Ishikawa (cell line): ENCODE data around the gene CAMK1D.

Experiments used
- CEBPB ChIP-seq: IDR thresholded peaks from 2 replicates; pipeline ENCODE4 v1.6.1; 2012
- CREB1 ChIP-seq: IDR thresholded peaks from 2 replicates; pipeline ENCODE4 v1.6.1; 2012; ENCODE audit warnings: low read depth
- EGR1 ChIP-seq: IDR thresholded peaks from 2 replicates; pipeline ENCODE4 v1.6.1; 2012
- EP300 ChIP-seq: IDR thresholded peaks from 2 replicates; pipeline ENCODE4 v1.6.1; 2012; ENCODE audit warnings: borderline replicate concordance
- FOXM1 ChIP-seq: IDR thresholded peaks from 2 replicates; pipeline ENCODE4 v1.6.1; 2012; ENCODE audit warnings: low read depth, borderline replicate concordance
- NFIC ChIP-seq: IDR thresholded peaks from 2 replicates; pipeline ENCODE4 v1.6.1; 2012
- RAD21 ChIP-seq: IDR thresholded peaks from 2 replicates; pipeline ENCODE4 v1.6.1; 2012; ENCODE audit warnings: low read depth
- TAF1 ChIP-seq: IDR thresholded peaks from 2 replicates; pipeline ENCODE4 v1.6.1; 2012; ENCODE audit warnings: low read depth, mild to moderate bottlenecking
- TEAD4 ChIP-seq: IDR thresholded peaks from 2 replicates; pipeline ENCODE4 v1.6.1; 2012
- YY1 ChIP-seq: IDR thresholded peaks from 2 replicates; pipeline ENCODE4 v1.6.1; 2012; ENCODE audit warnings: low read depth
- ZBTB7A ChIP-seq: IDR thresholded peaks from 2 replicates; pipeline ENCODE4 v1.6.1; 2012; ENCODE audit warnings: low read depth
- TF ChIP-seq, protein P1 (sequence below): IDR thresholded peaks from 2 replicates; pipeline ENCODE4 v1.6.1; 2012; ENCODE audit warnings: low read depth, mild to moderate bottlenecking
- TF ChIP-seq, protein P2 (sequence below): IDR thresholded peaks from 2 replicates; pipeline ENCODE4 v1.6.1; 2012
- TF ChIP-seq, protein P3 (sequence below): IDR thresholded peaks from 2 replicates; pipeline ENCODE4 v1.6.1; 2012

DNA sequence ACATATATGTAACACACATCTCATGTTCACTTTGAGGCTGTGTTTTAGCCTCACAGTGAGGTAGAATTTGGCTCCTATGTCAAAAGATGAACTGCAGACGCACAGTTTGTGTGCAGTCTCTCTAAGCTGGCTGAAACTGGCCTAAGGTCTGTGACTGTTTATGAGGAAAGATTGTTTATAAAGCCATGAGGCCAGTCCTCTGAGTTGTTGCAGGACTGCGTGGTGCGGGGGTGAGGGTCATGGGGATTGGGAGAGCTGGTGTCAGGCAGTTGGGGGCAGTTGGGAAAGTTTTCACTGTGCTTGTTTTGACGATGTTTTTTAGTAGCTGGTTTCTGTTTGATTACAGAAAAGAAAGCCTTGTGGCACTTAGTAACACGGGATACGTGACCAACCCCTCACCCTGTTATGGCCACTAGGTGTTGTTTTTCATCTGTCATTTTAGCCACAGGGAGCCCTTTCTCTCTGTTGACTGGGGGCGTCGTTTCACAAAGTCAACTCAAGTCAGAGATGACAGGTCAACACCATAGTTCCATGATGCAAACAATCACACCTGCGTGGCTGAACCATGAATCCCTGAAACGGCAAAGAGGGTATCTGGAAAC is 341.3 kb downstream of the CAMK1D start:
- TF ChIP-seq FOXM1 = no peak
- no peak for TF ChIP-seq CEBPB
- TF ChIP-seq TAF1 = no peak
- no peak for TF ChIP-seq NFIC
- TF ChIP-seq, protein P1, sequence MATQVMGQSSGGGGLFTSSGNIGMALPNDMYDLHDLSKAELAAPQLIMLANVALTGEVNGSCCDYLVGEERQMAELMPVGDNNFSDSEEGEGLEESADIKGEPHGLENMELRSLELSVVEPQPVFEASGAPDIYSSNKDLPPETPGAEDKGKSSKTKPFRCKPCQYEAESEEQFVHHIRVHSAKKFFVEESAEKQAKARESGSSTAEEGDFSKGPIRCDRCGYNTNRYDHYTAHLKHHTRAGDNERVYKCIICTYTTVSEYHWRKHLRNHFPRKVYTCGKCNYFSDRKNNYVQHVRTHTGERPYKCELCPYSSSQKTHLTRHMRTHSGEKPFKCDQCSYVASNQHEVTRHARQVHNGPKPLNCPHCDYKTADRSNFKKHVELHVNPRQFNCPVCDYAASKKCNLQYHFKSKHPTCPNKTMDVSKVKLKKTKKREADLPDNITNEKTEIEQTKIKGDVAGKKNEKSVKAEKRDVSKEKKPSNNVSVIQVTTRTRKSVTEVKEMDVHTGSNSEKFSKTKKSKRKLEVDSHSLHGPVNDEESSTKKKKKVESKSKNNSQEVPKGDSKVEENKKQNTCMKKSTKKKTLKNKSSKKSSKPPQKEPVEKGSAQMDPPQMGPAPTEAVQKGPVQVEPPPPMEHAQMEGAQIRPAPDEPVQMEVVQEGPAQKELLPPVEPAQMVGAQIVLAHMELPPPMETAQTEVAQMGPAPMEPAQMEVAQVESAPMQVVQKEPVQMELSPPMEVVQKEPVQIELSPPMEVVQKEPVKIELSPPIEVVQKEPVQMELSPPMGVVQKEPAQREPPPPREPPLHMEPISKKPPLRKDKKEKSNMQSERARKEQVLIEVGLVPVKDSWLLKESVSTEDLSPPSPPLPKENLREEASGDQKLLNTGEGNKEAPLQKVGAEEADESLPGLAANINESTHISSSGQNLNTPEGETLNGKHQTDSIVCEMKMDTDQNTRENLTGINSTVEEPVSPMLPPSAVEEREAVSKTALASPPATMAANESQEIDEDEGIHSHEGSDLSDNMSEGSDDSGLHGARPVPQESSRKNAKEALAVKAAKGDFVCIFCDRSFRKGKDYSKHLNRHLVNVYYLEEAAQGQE = no peak
- TF ChIP-seq, protein P2, sequence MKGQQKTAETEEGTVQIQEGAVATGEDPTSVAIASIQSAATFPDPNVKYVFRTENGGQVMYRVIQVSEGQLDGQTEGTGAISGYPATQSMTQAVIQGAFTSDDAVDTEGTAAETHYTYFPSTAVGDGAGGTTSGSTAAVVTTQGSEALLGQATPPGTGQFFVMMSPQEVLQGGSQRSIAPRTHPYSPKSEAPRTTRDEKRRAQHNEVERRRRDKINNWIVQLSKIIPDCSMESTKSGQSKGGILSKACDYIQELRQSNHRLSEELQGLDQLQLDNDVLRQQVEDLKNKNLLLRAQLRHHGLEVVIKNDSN = no peak
- TF ChIP-seq CREB1 = no peak
- no peak for TF ChIP-seq EGR1
- TF ChIP-seq YY1 = no peak
- TF ChIP-seq, protein P3, sequence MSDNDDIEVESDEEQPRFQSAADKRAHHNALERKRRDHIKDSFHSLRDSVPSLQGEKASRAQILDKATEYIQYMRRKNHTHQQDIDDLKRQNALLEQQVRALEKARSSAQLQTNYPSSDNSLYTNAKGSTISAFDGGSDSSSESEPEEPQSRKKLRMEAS = no peak
- TF ChIP-seq EP300 = no peak
- TF ChIP-seq TEAD4 = no peak
- TF ChIP-seq ZBTB7A = no peak
- TF ChIP-seq RAD21 = no peak
